ENCODE results near the gene SH3GL2.
A peak's percentile ranks its signal among the peaks of the same experiment; 100 is the strongest.

SH3GL2 gene

DNA sequence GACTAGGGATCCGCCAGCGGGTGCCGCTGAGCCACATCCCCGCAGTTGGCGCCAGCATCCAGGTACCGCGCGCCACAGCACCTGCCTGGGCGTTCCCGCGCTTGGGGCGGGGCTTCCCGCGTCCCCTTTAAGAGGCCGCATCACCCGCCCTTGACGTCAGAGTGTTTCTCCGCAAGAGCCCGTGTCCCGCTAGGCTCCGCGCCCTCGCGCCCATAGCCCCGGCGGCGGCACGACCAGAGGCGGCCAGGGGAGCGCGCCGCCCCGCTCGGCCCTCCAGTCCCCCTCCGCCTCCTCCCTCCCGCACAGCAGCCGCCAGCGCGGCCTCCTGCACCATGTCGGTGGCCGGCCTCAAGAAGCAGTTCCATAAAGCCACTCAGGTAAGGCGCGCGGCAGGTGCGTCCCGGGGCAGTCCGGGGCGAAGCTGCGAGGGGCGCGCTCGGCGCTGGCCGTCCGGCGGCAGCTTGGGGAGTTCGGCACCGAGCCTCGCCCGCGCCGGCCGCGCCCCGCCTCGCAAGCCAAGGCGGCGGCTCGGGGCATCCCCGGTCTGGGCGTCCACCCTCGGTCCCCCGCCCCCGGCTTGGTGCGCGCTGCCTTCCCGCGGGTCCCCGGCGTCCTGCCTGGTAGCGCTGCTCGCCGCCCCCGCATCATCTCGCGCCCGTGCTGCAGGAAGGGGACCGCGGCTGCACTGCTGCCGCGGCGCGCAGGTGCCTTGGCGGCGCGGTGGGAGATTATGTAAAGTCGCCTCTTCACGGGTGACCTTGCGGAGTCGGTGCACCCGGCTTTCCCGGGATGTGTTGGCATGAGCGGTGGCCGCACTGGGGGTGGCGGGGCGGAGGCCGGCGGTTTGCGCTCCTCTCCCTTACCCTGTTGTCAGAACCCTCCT is at the start of gene SH3GL2:
TSS of gene SH3GL2 (plus strand) at position 156 of the 883 bp plus-strand sequence.
- Histone ChIP-seq H3K36me3 (ENCODE audit: control insufficient read depth, low read depth, low read length) (no peaks in the 10 kb centered on the region), H3K27me3 (ENCODE audit: control insufficient read depth, insufficient read depth, low read length) (peaks cover 50% of the 10 kb centered on the region), H3K4me3 (ENCODE audit: low read length) (peak within 1 kb of the TSS; percentile 63), H3K9me3 (ENCODE audit: control insufficient read depth, low read depth, low read length) (no peaks in the 10 kb centered on the region), H3K9ac (ENCODE audit: low read length) (no peak within 1 kb of the TSS), H3K27ac (ENCODE audit: low read length) (no peak within 1 kb of the TSS), H3K4me1 (ENCODE audit: control insufficient read depth, low read depth, low read length) (no peaks in the 10 kb centered on the region)

GRCh38 chr9:17531642-17532254 is 47.1 kb upstream of the SH3GL2 start:
- H3K36me3 ChIP-seq (ENCODE audit: control insufficient read depth, low read depth, low read length), result no peaks in the 10 kb centered on the region
- H3K9me3 ChIP-seq (ENCODE audit: control insufficient read depth, low read depth, low read length), result no peaks in the 10 kb centered on the region
- H3K9ac ChIP-seq (ENCODE audit: low read length), result no peak overlapping the region
- no peak overlapping the region for H3K4me3 ChIP-seq (ENCODE audit: low read length)
- H3K4me1 ChIP-seq (ENCODE audit: control insufficient read depth, low read depth, low read length), result no peaks in the 10 kb centered on the region
- no peak overlapping the region for H3K27ac ChIP-seq (ENCODE audit: low read length)
- no peaks in the 10 kb centered on the region for H3K27me3 ChIP-seq (ENCODE audit: control insufficient read depth, insufficient read depth, low read length)

GRCh38 chr9:17532461-17532860 is 46.4 kb upstream of the SH3GL2 start:
- H3K27ac ChIP-seq (ENCODE audit: low read length), result no peak overlapping the region
- H3K9me3 ChIP-seq (ENCODE audit: control insufficient read depth, low read depth, low read length), result no peaks in the 10 kb centered on the region
- no peaks in the 10 kb centered on the region for H3K4me1 ChIP-seq (ENCODE audit: control insufficient read depth, low read depth, low read length)
- no peaks in the 10 kb centered on the region for H3K27me3 ChIP-seq (ENCODE audit: control insufficient read depth, insufficient read depth, low read length)
- H3K9ac ChIP-seq (ENCODE audit: low read length), result no peak overlapping the region
- H3K4me3 ChIP-seq (ENCODE audit: low read length), result no peak overlapping the region
- no peaks in the 10 kb centered on the region for H3K36me3 ChIP-seq (ENCODE audit: control insufficient read depth, low read depth, low read length)

- no peaks in the 10 kb centered on the region for H3K36me3 ChIP-seq (ENCODE audit: control insufficient read depth, low read depth, low read length)
- H3K4me1 ChIP-seq (ENCODE audit: control insufficient read depth, low read depth, low read length), result no peaks in the 10 kb centered on the region
- no peak overlapping the region for H3K4me3 ChIP-seq (ENCODE audit: low read length)
- no peaks in the 10 kb centered on the region for H3K9me3 ChIP-seq (ENCODE audit: control insufficient read depth, low read depth, low read length)
- H3K27me3 ChIP-seq (ENCODE audit: control insufficient read depth, insufficient read depth, low read length), result no peaks in the 10 kb centered on the region
- no peak overlapping the region for H3K27ac ChIP-seq (ENCODE audit: low read length)
- no peak overlapping the region for H3K9ac ChIP-seq (ENCODE audit: low read length)
These were observed 43.7 kb upstream of the SH3GL2 start for GRCh38 chr9:17535176-17535575.

DNA sequence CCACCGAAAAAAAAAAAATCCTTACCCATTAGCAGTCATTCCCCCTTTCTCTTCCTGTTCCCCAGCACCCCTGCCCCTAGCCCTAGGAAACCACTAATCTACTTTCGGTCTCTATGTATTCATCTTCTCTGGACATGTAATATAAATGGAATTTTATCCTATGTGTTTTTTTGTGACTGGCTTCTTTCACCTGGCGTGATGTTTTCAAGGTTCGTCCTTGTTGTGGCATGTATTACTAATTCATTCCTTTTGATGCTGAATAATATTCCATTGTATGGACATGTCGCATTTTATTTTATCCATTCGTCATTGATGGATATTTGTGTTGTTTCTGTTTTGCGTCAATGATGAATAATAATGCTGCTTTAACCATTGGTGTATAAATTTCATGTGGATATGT is 42.8 kb upstream of the SH3GL2 start:
- Histone ChIP-seq H3K9me3 (ENCODE audit: control insufficient read depth, low read depth, low read length) (no peaks in the 10 kb centered on the region), H3K4me1 (ENCODE audit: control insufficient read depth, low read depth, low read length) (no peaks in the 10 kb centered on the region), H3K36me3 (ENCODE audit: control insufficient read depth, low read depth, low read length) (no peaks in the 10 kb centered on the region), H3K9ac (ENCODE audit: low read length) (no peak overlapping the region), H3K4me3 (ENCODE audit: low read length) (no peak overlapping the region), H3K27ac (ENCODE audit: low read length) (no peak overlapping the region), H3K27me3 (ENCODE audit: control insufficient read depth, insufficient read depth, low read length) (no peaks in the 10 kb centered on the region)

GRCh38 chr9:17551023-17551422 is 27.8 kb upstream of the SH3GL2 start:
- H3K27me3 ChIP-seq (ENCODE audit: control insufficient read depth, insufficient read depth, low read length), result no peaks in the 10 kb centered on the region
- no peak overlapping the region for H3K4me3 ChIP-seq (ENCODE audit: low read length)
- H3K27ac ChIP-seq (ENCODE audit: low read length), result no peak overlapping the region
- H3K9ac ChIP-seq (ENCODE audit: low read length), result no peak overlapping the region
- H3K9me3 ChIP-seq (ENCODE audit: control insufficient read depth, low read depth, low read length), result no peaks in the 10 kb centered on the region
- H3K36me3 ChIP-seq (ENCODE audit: control insufficient read depth, low read depth, low read length), result no peaks in the 10 kb centered on the region
- no peaks in the 10 kb centered on the region for H3K4me1 ChIP-seq (ENCODE audit: control insufficient read depth, low read depth, low read length)

DNA sequence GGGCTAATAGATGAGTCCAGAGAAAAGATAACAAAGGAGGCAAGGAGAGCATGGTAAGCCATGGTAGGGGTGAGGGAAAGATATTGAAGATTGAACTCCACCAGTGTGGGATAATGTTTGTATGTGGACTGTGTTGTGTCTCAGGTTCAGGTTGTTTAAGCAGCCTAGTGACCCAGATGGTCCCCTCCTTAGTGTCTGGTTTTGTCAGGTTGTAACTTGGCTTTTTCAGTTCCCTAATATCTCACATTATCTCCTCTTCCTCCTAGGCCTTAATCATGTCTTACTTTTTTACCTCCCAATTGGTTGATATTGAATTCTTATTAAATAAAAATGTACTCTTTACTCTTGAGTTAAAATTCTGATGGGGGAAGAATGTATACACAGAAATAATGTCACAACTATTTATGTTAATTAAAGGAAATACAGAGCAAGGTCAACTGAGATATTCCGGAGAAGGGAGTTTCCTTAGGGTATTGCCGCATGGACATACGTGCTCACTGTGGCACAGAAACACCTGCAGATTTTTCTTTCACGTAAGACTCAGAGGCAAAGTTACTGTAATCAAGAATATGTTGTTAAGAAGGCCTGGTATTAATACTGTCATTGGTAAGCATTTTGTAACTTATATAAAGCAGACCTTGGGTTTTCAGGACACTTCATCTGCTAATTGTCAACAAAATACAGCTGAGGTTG is 23.4 kb upstream of the SH3GL2 start:
- Histone ChIP-seq H3K27ac (ENCODE audit: low read length) (no peak overlapping the region), H3K4me3 (ENCODE audit: low read length) (no peak overlapping the region), H3K4me1 (ENCODE audit: control insufficient read depth, low read depth, low read length) (no peaks in the 10 kb centered on the region), H3K9ac (ENCODE audit: low read length) (no peak overlapping the region), H3K27me3 (ENCODE audit: control insufficient read depth, insufficient read depth, low read length) (no peaks in the 10 kb centered on the region), H3K9me3 (ENCODE audit: control insufficient read depth, low read depth, low read length) (no peaks in the 10 kb centered on the region), H3K36me3 (ENCODE audit: control insufficient read depth, low read depth, low read length) (no peaks in the 10 kb centered on the region)

DNA sequence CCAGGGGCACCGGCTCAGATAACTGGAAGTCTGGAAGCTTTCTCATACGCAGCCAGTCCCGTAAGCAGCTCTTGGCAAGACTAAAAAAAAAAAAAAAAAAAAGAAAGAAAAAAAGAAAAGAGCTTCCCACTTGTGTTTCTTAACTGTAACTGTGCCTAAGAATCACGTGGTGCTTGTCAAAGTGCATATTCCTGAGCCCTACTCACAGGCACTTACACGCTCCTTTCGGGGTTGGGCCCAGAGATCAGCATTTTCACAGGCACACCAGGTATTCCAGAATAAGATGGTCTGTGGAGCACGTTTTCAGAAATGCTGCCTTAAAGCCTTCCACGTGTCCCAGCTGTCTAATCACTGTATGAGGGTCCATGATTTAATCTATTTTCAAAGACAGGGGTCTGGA is 22.6 kb upstream of the SH3GL2 start:
- Histone ChIP-seq H3K4me1 (ENCODE audit: control insufficient read depth, low read depth, low read length) (no peaks in the 10 kb centered on the region), H3K27me3 (ENCODE audit: control insufficient read depth, insufficient read depth, low read length) (no peaks in the 10 kb centered on the region)

DNA sequence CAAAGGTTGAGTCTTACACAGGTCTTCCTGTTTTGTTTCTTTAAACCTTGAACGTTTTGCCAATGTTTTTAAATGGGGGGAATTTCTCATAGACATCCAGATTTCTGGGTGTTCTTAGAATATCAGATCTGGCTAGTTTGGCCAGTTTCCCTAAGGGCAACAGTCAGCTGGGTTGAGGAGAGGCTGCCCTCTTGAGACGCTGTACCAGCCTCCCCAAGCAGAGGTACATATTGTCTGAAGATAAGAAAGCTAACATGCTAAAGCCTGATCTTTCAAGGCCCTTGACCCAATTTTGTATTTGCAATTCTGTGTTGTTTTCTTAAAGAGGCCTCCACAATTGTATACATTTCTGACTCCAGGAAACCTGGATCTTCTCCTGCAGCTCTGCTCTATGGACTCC is 21.9 kb upstream of the SH3GL2 start:
- Histone ChIP-seq H3K27ac (ENCODE audit: low read length) (no peak overlapping the region), H3K9ac (ENCODE audit: low read length) (no peak overlapping the region), H3K36me3 (ENCODE audit: control insufficient read depth, low read depth, low read length) (no peaks in the 10 kb centered on the region), H3K27me3 (ENCODE audit: control insufficient read depth, insufficient read depth, low read length) (no peaks in the 10 kb centered on the region), H3K4me3 (ENCODE audit: low read length) (no peak overlapping the region), H3K9me3 (ENCODE audit: control insufficient read depth, low read depth, low read length) (no peaks in the 10 kb centered on the region), H3K4me1 (ENCODE audit: control insufficient read depth, low read depth, low read length) (no peaks in the 10 kb centered on the region)

More for the DNA sequence above, 22.6 kb upstream of the SH3GL2 start:
- Histone ChIP-seq H3K4me3 (ENCODE audit: low read length) (no peak overlapping the region), H3K27ac (ENCODE audit: low read length) (no peak overlapping the region), H3K9me3 (ENCODE audit: control insufficient read depth, low read depth, low read length) (no peaks in the 10 kb centered on the region), H3K9ac (ENCODE audit: low read length) (no peak overlapping the region), H3K36me3 (ENCODE audit: control insufficient read depth, low read depth, low read length) (no peaks in the 10 kb centered on the region)

- Histone ChIP-seq H3K4me3 (ENCODE audit: low read length) (no peak overlapping the region), H3K27me3 (ENCODE audit: control insufficient read depth, insufficient read depth, low read length) (peaks cover 1% of the 10 kb centered on the region), H3K9ac (ENCODE audit: low read length) (no peak overlapping the region), H3K9me3 (ENCODE audit: control insufficient read depth, low read depth, low read length) (no peaks in the 10 kb centered on the region), H3K27ac (ENCODE audit: low read length) (no peak overlapping the region), H3K36me3 (ENCODE audit: control insufficient read depth, low read depth, low read length) (no peaks in the 10 kb centered on the region), H3K4me1 (ENCODE audit: control insufficient read depth, low read depth, low read length) (peaks cover 13% of the 10 kb centered on the region)
These were observed 7.0 kb upstream of the SH3GL2 start for GRCh38 chr9:17571825-17572224.

DNA sequence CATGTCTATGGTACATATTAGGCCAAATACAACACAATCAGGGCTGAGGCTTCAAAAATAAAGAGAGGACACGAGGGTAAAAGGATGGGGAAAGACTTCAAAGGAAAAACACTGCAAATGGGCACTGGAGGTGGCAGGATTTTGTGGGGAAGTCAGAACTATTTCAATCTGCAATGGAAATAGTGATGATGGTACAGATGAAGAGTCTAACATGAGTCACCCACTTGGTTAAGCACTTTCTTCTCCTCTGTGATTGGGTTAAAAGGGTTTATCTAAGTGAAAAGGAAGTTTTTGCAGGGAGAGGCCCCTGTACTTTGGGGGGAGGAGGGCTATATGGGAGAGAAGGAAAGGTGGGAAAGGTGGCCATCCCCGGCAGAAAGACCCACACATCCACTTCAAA is 4.5 kb upstream of the SH3GL2 start:
- Histone ChIP-seq H3K27ac (ENCODE audit: low read length) (no peak overlapping the region), H3K9ac (ENCODE audit: low read length) (no peak overlapping the region), H3K27me3 (ENCODE audit: control insufficient read depth, insufficient read depth, low read length) (peaks cover 24% of the 10 kb centered on the region), H3K36me3 (ENCODE audit: control insufficient read depth, low read depth, low read length) (no peaks in the 10 kb centered on the region), H3K4me1 (ENCODE audit: control insufficient read depth, low read depth, low read length) (peaks cover 13% of the 10 kb centered on the region), H3K4me3 (ENCODE audit: low read length) (no peak overlapping the region), H3K9me3 (ENCODE audit: control insufficient read depth, low read depth, low read length) (no peaks in the 10 kb centered on the region)
